Lung (tissue), 12 donors: ENCODE measurements around the gene PCBD1. TPM values are rescaled to one million over a fixed set of nuclear protein-coding genes. Genes with fewer than 3 reads are reported as not detected.

Experiments
- ATAC-seq: fragments of 200-7000 bp; cut with Tn5 transposase; one replicate; pipeline ENCODE4 v1.9.1; 2020; ENCODE audit warnings: moderate number of reproducible peaks; ENCODE audit not compliant: insufficient read depth, low FRiP score
- DNase-seq, 3 donors: peaks; one replicate each; pipeline ENCODE4 v3.0.0-alpha.2; 2013 to 2017
- H3K27ac ChIP-seq, 2 donors: one replicate each; pipeline ENCODE4 v1.5.1; 2013; ENCODE audit warnings: mild to moderate bottlenecking in 2 of 2, moderate library complexity in 2 of 2, control low read depth in 1 of 2, inconsistent platforms in 1 of 2, low read depth in 1 of 2, low read length in 1 of 2
- H3K27me3 ChIP-seq, 3 donors: one replicate each; pipeline ENCODE4 v1.5.1; 2013; ENCODE audit warnings: low read length in 2 of 3; ENCODE audit not compliant: control insufficient read depth in 3 of 3, insufficient read depth in 3 of 3
- H3K36me3 ChIP-seq, 4 donors: one replicate each; pipeline ENCODE4 v1.5.1; 2013; ENCODE audit warnings: low read length in 4 of 4, mild to moderate bottlenecking in 1 of 4, moderate library complexity in 1 of 4; ENCODE audit not compliant: control insufficient read depth in 4 of 4, insufficient read depth in 4 of 4
- H3K4me1 ChIP-seq, 5 donors: one replicate each; pipeline ENCODE4 v1.5.1; 2013; ENCODE audit warnings: low read length in 5 of 5, mild to moderate bottlenecking in 2 of 5, moderate library complexity in 1 of 5; ENCODE audit not compliant: control insufficient read depth in 5 of 5, insufficient read depth in 5 of 5
- H3K4me3 ChIP-seq: one replicate; pipeline ENCODE4 v1.5.1; 2013; ENCODE audit warnings: mild to moderate bottlenecking, control low read depth, moderate library complexity
- H3K9ac ChIP-seq, 2 donors: one replicate each; pipeline ENCODE4 v1.5.1; 2013; ENCODE audit warnings: low read length in 2 of 2, control low read depth in 1 of 2; ENCODE audit not compliant: insufficient read depth in 1 of 2
- H3K9me3 ChIP-seq, 4 donors: one replicate each; pipeline ENCODE4 v1.5.1; 2013; ENCODE audit warnings: low read length in 3 of 4, mild to moderate bottlenecking in 1 of 4, moderate library complexity in 1 of 4; ENCODE audit not compliant: control insufficient read depth in 4 of 4, insufficient read depth in 3 of 4
- WGBS, 2 donors: extraction: QIAGEN DNeasy Blood & Tissue Kit; methylation state at CpG; one replicate each; pipeline ENCODE4 v1.1.7; 2013; 5-methylcytosine and 5-hydroxymethylcytosine counted together
- polyA plus RNA-seq, 2 donors: library from polyadenylated mRNA; stranded (reverse); fragments of 200-250 nt; gene quantifications; one replicate each; pipeline ENCODE4 v1.2.1, GENCODE V29; 2013
- total RNA-seq, 2 donors: library from RNA; depleted of rRNA in 1 of 2; stranded (reverse); fragments of >200 nt in 1 of 2; gene quantifications; one replicate each; pipeline ENCODE4 v1.2.1, GENCODE V29; 2014 to 2021
- TF ChIP-seq, protein P1 (sequence below): IDR thresholded peaks from 2 replicates; pipeline ENCODE4 v1.5.1; 2012; ENCODE audit warnings: mild to moderate bottlenecking; ENCODE audit errors: control extremely low read depth, extremely low read depth
- donor health status: control.
- donor health status: control.
- donor health status: Bipolar disorder and iron deficiency.
- donor health status: healthy.
- donor health status: DM: yes; HTN: yes; CAD: no.

Gene PCBD1
- total and polyA plus RNA-seq, 4 donors: 62.5 to 152 (median 86.0) TPM

DNA sequence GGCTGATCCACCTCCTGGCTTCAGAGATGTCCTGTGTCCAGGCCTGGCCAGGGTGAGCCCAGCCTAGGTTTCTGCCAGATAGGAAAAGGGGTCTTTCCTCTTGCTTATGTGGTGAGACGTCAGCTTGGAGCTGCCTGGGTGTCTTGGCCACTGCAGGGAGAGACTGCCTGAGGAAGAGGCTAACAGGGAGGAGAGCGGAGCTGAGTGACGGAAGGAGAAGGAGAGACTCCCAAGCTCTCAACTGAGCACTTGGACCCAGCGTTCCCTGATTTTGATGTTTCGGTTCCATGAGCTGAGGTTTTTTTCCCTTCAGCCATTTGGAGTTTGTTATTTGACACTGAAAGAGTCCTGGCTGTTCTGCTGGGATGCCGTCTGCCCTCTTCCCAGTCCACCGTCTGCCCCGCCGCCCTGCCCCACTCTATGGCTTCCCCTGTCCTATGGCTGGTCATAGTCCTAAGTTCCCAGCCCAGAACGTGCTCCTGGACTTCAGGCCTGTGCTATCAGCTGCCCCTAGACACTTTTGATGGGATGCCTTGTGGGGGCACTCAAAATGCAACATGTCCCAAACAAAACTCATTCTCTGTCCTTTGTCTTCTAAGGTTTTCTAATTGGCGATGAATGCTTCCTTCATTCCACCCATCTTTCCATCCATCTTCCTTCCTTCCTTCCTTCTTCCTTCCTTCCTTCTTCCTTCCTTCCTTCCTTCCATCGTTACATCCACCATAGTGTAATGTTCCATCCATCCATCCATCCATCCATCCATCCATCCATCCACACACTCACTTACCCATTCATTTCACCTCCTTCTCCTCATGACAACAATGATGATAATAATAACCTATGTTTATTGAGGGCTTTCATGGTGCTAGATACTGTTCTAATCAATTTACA, 20.3 kb upstream of the PCBD1 start:
- Histone ChIP-seq H3K4me3 (no peak overlapping the region), H3K36me3 (no peaks in the 10 kb centered on the region), H3K9me3 (no peaks in the 10 kb centered on the region), H3K4me1 (peaks cover 0 to 12% (median 4%) of the 10 kb centered on the region in 5 donors), H3K9ac (no peak overlapping the region), H3K27me3 (no peaks in the 10 kb centered on the region), H3K27ac (no peak overlapping the region)
- DNase-seq (no peak), ATAC-seq (no peak)
- 83 to 86% methylated on average over 12 of the region's 12 CpGs for WGBS, 2 donors
- TF ChIP-seq, protein P1, sequence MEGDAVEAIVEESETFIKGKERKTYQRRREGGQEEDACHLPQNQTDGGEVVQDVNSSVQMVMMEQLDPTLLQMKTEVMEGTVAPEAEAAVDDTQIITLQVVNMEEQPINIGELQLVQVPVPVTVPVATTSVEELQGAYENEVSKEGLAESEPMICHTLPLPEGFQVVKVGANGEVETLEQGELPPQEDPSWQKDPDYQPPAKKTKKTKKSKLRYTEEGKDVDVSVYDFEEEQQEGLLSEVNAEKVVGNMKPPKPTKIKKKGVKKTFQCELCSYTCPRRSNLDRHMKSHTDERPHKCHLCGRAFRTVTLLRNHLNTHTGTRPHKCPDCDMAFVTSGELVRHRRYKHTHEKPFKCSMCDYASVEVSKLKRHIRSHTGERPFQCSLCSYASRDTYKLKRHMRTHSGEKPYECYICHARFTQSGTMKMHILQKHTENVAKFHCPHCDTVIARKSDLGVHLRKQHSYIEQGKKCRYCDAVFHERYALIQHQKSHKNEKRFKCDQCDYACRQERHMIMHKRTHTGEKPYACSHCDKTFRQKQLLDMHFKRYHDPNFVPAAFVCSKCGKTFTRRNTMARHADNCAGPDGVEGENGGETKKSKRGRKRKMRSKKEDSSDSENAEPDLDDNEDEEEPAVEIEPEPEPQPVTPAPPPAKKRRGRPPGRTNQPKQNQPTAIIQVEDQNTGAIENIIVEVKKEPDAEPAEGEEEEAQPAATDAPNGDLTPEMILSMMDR: no peak

GRCh38 chr10:70907637-70908405, 19.5 kb upstream of the PCBD1 start:
- H3K4me3 ChIP-seq: no peak overlapping the region
- no peak overlapping the region for H3K9ac ChIP-seq
- TF ChIP-seq, protein P1: no peak
- H3K4me1 ChIP-seq: peaks cover 0 to 4% (median 3%) of the 10 kb centered on the region in 5 donors
- no peak overlapping the region for H3K27ac ChIP-seq
- 74 to 88% methylated on average over 16 of the region's 16 CpGs for WGBS, 2 donors
- H3K9me3 ChIP-seq: no peaks in the 10 kb centered on the region
- H3K27me3 ChIP-seq: no peaks in the 10 kb centered on the region
- DNase-seq (peak in 1 of 3 donors; percentile 32), ATAC-seq (no peak)
- H3K36me3 ChIP-seq: no peaks in the 10 kb centered on the region

DNA sequence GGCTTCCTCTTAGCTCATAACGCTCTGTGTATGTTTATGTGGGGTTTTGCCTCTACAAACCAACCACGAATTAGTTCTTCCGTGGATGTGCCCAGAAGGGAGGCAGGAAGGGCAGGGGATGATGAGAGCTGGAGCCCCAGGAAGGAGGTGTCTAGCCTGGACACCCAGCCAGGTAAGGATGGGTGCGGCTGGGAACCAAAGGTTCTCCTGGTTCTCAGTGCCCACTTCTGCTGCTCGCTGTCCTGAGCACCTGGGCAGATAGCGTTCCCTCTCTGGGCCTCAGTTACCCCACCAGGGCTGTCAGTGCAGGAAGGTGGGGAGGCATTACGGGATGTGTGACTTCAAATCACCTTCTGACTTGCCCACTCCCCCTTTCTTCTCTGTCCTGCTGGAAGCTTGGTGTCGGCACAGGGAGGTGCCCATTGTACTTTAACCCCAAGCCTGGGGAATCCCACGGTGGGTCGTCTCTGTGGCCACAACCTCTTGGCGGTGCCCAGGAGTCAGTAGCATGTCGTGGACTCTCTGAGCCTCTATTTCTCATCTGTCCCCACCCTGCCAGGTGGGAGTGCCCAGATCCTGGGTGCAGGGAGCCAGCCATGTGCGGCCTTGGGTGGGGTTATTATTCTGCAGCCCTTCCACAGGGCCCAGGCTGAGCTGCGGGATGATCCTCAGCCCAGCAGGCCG, 18.7 kb upstream of the PCBD1 start:
- Histone ChIP-seq H3K4me3 (no peak overlapping the region), H3K4me1 (no peaks in the 10 kb centered on the region), H3K9ac (no peak overlapping the region), H3K27ac (no peak overlapping the region), H3K36me3 (no peaks in the 10 kb centered on the region), H3K27me3 (no peaks in the 10 kb centered on the region), H3K9me3 (no peaks in the 10 kb centered on the region)
- WGBS, 2 donors: 84 to 88% methylated on average over 15 of the region's 15 CpGs
- TF ChIP-seq, protein P1: no peak
- DNase-seq (no peak), ATAC-seq (no peak)
